GM19324 (cell line): Measurements from ENCODE around the gene ITGB3.
"Not testable (repeated sequence)": the region's sequence is repeated elsewhere in the genome, so short reads cannot be mapped to it uniquely, and the experiment has no call there.

ENCODE experiments used
- ATAC-seq: cut with Tn5 transposase; IDR thresholded peaks from one replicate; pipeline ENCODE4 v1.9.1; 2021; ENCODE audit warnings: mild to moderate bottlenecking, moderate library complexity; ENCODE audit not compliant: unreplicated experiment, low FRiP score

ITGB3 gene

DNA sequence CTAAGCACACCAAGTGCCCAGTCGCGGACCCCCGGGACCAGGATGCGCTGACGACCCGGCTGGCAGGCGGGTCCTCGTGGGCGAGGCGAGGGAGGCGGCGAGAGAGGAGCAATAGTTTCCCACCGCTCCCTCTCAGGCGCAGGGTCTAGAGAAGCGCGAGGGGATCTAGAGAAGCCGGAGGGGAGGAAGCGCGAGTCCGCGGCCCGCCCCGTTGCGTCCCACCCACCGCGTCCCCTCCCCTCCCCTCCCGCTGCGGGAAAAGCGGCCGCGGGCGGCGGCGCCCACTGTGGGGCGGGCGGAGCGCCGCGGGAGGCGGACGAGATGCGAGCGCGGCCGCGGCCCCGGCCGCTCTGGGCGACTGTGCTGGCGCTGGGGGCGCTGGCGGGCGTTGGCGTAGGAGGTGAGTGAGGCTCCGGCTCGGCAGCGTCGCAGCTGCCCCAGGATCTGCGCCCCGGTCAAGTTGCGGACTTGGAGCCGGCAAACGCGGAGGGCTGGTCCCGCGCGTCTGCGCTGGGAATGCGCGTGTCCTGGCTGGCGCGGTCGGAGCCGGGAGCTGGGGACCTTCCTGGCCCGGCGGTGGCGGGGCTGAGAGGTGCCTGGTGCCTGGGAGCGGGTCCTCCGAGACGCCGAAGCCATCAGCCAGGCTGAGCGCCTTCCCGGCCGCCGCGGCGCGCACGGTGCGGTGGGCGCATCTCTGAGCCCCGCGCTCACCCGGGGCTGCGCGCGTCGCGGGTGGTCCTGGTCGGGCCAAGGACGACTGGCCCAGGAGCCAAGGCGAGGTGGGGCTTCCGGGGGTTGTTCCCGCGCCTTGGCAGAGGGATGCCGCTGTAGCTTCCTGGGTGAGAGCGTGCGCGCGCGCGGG, at the start of gene ITGB3:
ITGB3 (plus strand) TSS at position 287 of the 862 bp plus-strand sequence; CDS start at position 322, 35 bp downstream.
- ATAC-seq: peak; percentile 87

DNA sequence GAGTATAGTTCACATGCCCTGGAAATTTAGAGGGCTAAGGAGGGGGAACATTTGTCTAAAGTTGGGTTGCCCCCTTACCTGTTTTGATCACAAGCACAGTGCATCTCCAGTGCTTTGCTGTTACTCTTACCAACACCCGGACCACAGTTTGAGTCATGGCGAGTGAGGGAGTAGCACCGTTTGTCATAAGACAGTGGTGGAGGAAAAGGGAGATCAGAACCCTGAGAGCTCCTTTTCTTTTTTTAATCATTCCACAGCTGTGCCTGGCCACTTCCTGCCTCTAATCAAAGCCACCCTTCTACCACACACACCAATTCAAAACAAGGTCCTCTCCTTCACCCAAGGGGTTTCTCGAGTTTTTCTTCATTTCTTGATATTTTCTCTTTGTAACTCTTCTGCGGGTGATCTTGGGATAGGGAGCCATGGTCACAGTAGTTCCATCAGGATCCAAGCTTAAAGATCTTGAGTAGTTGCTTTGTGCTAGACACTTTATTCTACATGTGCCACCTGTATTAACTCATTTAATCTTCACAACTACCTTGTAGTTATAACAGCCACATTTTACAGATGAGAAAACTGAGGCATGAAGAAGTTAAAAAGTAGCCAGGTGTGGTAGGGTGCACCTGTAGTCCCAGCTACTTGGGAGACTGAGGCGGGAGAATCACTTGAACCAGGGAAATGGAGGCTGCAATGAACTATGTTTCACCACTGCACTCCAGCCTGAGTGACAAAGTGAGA, 49.5 kb upstream of the ITGB3 start:
- ATAC-seq: no peak

DNA sequence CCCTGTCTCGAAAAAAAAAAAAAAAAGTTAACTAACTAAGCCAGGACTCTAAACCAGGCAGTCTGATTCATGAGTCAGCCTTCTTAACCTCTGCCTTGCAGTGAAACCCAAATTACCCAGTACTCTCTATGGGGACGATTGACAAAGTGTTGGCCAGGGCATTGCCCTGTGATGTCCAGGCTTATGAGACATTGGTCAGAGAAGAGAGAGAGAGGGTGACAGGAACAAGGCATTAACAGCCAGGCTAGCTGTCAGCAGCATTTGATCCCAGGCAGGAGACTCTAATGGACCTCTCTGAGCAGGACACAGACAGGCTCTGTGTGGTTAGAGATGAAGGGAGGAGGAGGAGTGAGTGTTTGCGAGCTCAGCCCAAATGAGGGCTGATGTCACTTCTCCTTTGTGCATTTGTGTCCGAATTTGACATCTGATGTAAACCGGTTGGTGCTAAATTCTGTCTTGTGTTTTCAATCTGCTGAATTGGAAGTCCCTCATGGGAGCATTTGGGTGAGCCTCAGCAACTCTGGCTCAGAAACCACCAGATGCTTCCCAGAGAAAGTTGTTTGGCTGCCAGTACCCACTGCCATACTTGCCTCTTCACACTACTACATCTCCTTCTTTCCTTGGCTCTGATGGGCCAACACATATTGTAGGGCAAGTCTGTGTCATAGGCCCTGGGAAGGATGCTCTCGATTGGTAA, 48.8 kb upstream of the ITGB3 start:
- ATAC-seq: peak; percentile 41

DNA sequence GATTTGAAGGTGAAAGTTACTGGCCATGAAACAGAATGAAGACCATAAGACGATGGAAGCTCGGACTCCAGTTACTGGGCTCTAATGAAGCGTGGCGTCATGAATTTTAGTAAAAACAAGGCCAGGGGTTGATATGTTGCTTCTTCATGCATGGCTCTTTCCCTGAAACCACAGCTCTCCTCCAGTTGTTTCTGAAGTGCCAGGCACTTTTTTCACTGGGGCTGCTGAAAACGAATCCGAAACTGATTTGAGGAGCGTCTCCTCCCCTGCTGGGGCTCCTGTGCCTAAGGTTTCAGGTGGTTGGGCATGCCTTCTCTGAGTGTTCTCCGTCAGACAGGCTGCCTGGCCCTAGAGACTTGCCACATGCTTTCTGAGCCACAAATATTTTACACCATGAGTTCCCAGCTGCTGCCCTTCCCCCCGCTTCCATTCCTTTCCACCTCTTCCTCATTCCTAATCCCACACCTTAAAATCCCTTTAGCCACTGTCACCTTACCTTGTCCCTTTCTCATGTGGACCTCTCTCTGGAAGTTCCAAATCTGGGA, 48.1 kb upstream of the ITGB3 start:
- ATAC-seq: peak; percentile 47

DNA sequence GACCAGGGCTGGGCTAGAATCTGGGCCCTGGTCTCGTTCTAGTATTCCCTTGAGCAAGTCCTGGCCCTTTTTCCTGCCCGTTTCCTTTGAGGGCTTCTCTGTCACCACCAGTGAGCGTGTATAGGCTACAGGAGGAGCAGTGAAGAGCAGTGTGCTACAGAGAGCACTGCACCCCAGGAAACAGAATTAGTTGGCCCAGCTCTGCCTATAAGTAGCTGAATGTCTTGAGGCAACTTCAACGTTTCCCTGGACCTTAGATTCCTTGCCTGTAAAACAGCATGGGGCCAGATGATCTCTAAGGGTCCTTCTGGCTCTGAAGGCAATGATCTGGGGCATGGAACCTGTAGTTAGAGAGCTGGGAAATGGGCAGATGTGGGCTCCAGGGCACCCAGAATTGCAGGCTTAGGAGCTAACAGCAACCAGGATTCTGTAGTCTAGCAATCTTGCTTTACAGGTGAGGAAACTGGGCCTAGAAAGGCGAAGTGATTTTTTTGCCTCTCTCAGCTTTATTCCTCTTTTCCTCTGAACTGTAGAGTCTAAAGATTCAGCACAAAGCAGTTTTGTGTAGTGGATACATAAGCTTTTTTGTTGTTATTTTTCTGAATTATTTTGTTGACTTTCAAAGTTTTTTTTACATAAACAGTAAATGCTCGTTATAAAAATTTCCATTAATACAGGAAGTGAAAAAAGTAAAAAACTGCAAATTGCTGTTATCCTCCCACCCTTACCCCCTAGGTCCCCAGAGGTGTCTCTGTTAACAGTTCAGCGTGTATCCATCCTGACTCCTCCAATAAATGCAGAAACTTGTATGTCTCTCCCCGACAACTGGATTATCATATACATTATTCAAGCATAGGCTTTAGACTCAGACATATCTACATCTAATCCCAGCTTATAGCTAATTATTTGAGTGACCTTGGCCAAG, 46.2 kb upstream of the ITGB3 start:
- ATAC-seq: no peak

DNA sequence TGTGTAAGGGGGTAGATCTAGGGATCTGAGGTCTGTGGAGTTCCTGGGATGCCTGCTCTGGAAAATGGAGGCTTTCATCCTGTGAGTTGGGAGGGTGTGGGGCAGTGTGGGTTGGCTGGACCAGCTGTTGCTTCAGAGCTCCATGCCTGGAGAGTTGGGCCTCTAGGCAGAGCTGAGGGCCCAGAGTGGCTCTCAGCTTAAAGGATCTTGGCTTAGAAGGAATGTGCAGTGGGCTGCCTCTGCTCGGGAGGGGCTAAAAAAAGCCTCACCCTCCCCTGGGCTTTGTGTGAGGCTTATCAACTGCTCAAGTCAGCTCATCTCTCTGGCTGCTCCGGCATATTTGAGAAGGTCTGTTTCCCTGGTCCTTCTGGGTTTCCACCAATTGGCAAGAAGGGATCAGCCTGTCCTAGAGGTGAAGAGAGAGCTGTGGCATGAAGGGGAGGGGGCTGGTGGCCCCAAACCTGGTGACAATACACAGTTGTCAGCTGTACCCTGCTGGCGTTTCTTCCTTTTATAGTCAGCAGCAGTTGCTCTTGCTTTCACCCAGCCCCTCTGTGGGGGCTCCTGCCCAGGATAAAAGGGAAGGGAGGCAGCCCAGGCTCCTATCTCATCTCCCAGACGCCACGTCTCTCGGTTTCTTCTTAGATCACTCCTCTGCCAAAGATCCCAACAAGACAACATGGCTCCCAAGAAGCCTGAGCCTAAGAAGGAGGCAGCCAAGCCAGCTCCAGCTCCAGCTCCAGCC, 44.7 kb upstream of the ITGB3 start, which contains the start of gene MYL4:
MYL4 (plus strand) TSS at position 605 of the 745 bp plus-strand sequence; CDS start at position 680, 75 bp downstream.
- no peak for ATAC-seq

DNA sequence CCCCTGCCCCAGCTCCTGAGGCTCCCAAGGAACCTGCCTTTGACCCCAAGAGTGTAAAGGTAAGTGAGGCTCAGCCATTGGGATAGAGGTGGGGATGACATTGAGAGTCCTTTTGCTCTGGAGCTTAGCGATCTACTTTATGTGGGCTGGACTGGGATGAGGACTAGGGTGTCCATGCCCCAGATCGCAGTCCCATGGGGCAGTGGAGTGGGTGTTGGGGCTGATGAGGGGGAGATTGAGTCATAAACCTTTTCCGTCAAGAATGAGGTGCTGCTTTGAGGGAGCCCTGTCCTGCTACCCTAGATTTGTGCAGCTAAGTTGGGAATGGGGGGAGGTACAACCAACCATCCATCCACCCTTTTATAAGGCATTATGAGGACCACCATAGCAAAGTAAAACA, 44.1 kb upstream of the ITGB3 start:
- ATAC-seq: no peak

DNA sequence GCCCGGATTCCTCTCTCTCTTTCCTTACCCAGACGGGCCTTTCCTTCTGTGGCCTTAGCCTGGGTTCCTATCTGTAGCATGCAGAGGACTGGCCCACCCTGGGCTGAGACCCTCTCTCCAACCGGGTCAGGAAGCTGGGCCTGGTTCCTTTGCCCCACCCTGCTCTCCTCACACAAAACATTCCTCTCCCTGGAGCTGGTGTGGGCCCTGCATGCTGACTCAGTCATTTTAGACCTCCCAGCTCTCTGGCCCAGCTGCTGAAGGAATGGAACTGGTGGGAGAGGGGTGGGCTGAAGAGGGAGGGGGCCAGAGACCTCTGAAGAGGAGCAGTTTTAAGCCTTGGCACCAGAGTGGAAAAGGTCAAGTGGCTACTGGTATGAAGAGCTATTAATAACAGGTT, 43.5 kb upstream of the ITGB3 start:
- ATAC-seq: no peak

DNA sequence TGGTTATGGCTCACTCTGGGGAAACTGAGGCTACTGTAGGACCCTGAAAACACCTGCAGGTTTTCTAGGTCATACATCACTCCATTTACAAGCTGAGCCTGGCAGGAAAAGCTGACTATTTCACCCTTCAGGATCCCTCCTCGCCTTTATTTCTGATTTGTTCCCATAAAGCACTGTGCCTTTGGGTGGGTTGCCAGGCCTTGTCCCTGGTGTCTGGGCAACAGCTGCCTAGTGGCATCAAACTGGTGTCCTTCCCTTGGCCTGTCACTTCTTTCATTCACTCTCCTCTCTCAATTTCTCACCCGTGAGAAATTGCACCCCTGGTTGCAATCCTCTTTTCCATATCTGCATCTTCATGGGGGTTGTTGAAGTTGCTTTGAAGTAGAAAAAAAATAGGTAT, 42.8 kb upstream of the ITGB3 start:
- ATAC-seq: no peak

DNA sequence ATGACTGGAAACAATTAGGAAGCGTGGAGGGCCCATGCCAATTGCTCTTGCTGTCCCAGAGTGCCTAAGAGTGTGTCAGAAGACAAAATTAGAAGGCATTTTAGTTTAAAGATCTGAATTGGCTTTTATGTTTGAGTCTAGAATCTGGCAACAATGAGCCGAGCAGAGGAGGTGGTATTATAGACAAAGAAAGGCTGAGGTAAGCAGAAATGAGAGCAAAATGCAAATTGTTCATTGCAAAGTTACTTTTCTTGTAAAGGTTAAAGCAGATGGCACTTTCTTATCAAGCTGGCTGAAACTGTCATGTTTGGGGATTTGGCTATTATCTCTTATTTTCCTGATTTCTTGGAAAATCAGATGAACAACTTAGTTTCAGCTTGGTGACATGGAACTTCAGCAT, 41.2 kb upstream of the ITGB3 start:
- ATAC-seq: no peak

DNA sequence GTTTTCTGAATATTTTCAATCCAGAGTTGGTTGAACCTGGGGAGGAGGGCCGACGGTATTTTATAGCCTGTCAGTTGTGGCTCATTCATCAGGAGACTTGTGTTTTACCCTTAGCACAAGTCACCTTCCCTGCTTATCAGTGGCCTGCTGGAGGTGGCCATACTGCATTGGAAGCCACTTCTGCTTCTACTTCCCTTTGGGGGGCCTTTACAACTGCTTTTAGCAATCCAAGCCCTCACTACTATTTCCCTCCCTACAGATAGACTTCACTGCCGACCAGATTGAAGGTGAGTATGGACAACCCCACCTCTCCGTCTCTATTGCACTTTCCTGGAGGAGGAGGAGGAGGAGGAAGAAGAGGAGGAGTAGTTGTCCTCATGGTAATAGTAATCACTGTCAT, 40.1 kb upstream of the ITGB3 start:
- no peak for ATAC-seq

DNA sequence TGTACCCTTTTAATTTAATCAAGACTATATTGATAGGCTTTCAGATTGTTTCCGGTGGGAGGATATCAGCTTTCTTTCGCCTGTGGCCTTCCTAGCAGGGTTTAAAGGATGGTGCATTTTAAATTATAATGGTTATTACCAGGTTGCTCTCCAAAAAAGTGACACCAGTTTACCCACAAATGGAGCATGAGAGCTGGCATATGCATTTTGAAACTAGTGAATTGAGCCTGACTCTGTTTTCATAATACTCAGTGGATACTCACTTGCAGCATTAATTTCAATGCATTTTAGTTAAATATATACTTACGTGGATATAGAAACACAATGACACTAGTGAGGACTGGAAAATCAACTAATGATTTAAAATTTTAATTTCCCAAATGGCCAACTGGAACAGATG, 38.7 kb upstream of the ITGB3 start:
- no peak for ATAC-seq

DNA sequence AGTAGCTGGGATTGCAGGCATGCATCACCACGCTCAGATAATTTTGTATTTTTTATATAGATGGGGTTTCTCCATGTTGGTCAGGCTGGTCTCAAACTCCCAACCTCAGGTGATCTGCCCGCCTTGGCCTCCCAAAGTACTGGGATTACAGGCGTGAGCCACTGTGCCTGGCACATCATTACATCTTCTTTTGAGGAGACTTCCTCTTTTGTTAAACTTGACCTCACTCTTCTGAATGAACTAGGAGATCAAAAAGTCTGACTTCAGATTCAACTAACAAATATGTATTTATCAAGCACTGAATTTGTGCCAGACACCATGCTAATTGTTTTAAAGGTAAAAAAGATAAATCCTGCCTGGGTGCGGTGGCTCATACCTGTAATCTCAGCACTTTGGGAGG, 36.8 kb upstream of the ITGB3 start:
- not testable (repeated sequence) for ATAC-seq

DNA sequence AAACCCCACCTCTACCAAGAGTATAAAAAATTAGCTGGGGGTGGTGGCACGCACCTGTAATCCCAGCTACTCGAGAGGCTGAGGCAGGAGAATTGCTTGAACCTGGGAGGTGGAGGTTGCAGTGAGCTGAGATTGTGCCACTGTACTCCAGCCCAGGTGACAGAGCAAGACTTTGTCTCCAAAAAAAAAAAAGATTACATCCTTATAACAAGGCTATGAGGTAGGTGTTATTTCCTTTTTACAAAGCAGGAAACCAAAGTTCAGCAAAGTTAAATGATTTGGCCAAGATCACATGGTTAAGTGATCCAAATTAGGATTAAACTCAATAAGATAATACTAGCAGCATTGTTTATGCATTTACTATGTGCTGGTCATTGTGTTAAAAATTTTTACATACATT, 36.3 kb upstream of the ITGB3 start:
- not testable (repeated sequence) for ATAC-seq

DNA sequence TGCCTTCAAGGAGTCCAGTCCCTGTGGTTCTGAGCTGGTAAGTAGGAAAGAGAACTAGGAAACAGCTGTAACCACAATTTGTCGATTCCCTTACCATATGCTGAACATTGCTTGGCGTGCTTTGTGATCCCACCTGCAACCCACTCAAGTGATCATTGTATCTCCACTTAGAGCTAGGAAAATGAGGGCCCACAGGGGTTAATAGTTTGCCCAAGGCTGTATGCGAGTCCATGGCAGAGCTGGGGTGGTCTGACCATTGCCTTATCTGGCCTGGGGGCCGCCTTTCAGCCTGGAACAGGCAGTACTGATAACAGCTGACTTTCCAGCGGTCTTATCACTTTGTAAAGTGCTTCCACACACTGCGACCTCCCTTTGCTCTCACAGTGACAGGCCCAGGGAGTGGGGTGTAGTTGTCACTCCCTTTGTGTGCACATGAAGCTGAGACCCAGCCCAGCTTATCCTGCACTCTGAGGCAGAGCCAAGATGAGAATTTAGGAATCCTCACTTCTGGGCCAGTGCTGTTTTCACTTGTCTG, 34.7 kb upstream of the ITGB3 start:
- ATAC-seq: no peak

DNA sequence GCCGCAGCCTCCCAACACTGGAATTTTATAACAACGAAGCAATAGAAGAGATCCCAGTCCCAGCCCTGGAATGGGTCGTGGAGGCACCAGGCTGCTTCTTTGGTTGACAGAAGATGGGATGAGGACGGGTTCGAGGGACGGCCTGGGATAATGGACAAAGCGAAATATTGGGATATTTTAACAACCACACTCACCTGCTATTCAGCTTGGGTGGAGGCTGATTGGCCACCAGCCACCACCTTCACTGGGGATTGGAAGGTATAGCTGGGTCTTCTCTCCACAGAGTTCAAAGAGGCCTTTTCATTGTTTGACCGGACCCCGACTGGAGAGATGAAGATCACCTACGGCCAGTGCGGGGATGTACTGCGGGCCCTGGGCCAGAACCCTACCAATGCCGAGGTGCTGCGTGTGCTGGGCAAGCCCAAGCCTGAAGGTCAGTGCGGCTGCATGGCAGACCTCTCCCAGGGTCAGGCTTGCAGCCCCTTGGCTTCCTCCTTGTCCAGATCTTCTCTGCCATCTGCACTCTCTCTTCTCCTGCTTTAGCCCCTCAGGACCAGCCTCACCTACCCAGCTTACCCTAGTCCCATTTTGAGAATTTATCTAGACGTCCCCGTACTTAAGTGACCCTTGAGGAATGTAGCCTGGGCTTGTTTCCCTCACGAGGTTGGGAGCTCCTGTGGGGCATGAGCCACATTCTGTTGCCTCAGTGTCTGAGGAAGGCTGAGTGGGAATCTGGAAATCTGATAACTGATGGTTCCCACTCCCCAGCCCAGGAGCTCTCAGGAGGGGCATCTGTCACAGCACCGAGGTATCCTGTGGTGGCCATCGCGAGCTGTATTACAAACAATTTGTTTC, 33.8 kb upstream of the ITGB3 start:
- ATAC-seq: no peak

DNA sequence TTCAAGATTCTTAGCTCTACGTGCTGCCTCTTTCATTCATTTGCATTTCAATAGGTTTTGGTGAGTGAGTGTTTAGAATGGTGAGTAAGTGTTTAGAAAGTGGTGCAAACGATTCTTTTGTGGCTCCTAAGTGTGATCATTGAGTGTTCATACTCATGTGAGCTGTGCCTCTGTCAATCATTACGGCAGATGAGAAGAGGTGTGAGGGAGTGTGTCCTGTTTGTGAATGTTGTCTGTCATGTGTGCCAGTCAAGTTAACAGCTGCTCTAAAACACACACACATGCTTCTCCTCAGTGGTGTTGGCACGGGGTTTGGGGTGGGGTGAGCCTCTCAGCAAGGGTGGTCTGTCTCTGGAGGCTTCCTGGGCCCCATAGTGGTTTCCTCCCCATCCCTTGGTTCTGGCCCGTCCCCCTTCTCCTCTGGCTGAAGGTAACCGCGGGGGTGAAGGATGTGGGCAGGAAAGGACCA, 33.1 kb upstream of the ITGB3 start:
- no peak for ATAC-seq

DNA sequence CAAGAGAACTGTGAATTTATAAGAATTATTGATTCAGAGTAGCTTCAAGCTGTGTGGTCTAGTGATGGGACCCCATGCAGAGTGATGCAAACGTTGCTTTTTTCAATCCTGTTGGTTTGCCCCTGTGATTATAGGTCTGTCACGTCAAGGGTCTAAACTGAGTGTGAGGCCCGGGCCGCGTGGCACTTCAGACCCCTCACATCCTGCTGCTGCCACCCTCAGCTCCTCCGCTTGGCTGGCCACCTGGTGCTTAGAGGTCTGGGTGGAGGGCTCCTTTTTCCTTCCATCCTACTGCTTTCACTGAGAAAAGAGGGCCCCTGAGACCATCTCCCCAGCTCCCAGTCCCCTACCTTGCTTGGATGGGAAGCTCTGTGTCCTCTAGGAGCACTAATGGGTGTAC, 32.5 kb upstream of the ITGB3 start:
- ATAC-seq: no peak
